CD4-positive, alpha-beta T cell treated with Interleukin-15 for 4 hours (primary cell): Measurements from ENCODE around the gene SPINK1.
"Not testable (repeated sequence)": the region's sequence is repeated elsewhere in the genome, so short reads cannot be mapped to it uniquely, and the experiment has no call there.

Experiments used
- DNase-seq: peaks from one replicate; pipeline ENCODE4 v3.0.0-alpha.2; 2020; ENCODE audit warnings: low spot score

Gene SPINK1, protein sequence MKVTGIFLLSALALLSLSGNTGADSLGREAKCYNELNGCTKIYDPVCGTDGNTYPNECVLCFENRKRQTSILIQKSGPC

GRCh38 chr5:147831465-147831864 is at the start of gene SPINK1:
SPINK1 (minus strand) TSS chr5:147831671; CDS start chr5:147831577, 94 bp downstream.
- no peak for DNase-seq

GRCh38 chr5:147880487-147880886 is 49.0 kb upstream of the SPINK1 start:
- no peak for DNase-seq

DNA sequence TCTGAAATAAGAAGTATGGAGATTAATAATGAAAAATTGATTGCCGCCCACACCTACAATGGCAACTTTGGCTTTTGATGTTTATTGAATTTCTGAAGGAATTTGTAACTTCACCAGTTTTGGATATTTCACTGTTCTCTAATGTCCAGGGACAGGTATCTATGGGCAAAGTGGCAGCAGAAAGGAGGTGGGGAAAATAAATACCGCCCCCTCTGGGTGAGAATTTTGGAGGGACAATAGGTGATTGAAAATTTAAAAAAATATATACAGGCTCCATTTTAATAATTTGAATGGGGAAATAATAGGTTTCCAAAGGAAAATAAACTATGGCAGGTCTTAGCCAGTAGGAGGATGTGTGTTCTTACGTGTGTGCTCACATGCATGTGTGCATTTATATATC is 48.3 kb upstream of the SPINK1 start:
- DNase-seq = no peak

GRCh38 chr5:147878066-147878759 is 46.7 kb upstream of the SPINK1 start, which contains the start of gene SCGB3A2:
SCGB3A2 (plus strand) TSS chr5:147878711; CDS start chr5:147878804, 93 bp downstream.
- no peak for DNase-seq

DNA sequence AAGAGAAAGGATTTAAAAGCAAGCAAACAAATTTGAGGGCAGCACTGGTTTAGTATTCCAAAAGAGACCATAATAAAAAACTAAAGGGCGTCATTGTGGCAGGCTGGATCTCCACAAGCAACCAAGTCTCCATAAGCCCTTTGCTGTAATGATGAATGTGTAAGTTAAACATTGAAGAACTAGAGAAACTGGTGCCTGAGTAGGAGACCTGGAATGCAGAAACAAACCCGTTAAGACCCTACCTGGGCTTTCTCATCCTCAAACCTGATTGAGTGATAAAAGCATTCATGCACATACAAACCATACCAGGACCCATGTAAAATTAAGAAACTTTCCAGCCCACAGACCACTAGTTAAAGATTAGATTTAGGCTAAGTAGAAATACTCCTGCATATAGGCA is 45.2 kb upstream of the SPINK1 start:
- no peak for DNase-seq

DNA sequence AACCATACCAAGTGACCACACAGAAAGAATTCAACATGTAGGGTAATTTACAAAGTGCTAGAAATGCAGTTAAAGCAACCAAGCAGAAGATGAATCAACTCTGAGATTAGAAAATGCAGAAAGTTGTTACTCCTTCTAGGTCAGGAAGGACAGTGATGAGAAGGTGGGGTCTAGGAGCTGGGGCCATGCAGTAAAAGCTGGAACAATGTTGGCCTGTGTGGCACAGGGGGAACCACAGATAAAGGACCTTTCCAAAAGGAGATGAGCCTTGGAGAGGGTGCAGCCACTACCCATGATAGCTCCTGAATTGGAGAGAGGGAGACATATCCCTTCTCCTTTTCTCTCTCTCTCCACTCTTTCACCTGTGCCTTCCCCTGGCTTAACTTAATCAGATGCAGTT is 44.7 kb upstream of the SPINK1 start:
- DNase-seq = no peak

DNA sequence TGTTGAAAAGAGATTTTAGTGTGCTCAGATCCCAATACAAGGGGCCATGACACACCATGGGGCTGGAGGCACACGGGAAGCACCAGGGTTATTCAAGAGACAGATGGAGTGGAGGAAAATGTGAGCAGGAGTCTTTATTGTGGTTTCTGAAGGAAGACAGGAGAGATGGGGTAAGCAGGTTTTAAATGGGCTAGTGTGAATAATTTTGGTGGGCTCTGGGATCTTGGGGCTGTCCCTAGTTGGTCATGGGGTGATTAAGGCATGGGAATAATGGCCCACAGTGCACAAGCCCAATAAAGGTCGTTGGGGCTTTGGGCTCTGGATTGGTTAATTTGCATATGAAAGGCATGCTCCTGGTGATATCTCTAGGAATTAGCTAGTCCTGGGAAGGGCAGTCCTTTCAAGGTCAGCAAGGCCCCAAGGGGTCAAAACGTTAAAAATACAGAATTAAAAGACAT is 43.5 kb upstream of the SPINK1 start:
- DNase-seq = no peak

DNA sequence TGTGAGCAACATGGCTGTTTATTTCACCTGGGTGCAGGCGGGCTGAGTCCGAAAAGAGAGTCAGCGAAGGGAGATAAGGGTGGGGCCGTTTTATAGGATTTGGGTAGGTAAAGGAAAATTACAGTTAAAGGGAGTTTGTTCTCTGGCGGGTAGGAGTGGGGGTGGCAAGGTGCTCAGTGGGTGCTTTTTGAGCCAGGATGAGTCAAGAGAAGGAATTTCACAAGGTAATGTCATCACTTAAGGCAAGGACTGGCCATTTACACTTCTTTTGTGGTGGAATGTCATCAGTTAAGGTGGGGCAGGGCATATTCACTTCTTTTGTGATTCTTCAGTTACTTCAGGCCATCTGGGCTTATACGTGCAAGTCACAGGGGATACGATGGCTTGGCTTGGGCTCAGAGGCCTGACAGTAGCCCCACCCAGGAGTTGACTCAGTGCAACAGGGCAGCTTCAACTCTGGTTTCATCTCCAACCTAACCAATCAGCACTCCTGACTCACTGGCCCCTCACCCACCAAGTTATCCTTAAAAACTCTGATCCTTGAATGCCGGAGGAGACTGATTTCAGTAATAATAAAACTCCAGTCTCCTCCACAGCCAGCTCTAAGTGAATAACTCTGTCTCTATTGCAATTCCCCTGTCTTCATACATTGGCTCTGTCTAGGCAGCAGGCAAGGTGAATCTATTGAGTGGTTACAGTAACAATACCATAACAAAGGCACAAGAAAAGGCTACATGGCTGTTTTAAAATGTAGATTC is 42.8 kb upstream of the SPINK1 start:
- DNase-seq = not testable (repeated sequence)

GRCh38 chr5:147872744-147873435 is 41.4 kb upstream of the SPINK1 start:
- not testable (repeated sequence) for DNase-seq

GRCh38 chr5:147871980-147872549 is 40.6 kb upstream of the SPINK1 start:
- not testable (repeated sequence) for DNase-seq

DNA sequence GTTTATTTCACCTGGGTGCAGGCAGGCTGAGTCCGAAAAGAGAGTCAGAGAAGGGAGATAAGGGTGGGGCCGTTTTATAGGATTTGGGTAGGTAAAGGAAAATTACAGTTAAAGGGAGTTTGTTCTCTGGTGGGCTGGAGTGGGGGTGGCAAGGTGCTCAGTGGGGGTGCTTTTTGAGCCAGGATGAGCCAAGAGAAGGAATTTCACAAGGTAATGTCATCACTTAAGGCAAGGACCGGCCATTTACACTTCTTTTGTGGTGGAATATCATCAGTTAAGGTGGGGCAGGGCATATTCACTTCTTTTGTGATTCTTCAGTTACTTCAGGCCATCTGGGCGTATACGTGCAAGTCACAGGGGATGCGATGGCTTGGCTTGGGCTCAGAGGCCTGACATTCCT is 38.4 kb upstream of the SPINK1 start:
- not testable (repeated sequence) for DNase-seq

- DNase-seq = no peak
These were observed 37.6 kb upstream of the SPINK1 start for GRCh38 chr5:147869112-147869511.

DNA sequence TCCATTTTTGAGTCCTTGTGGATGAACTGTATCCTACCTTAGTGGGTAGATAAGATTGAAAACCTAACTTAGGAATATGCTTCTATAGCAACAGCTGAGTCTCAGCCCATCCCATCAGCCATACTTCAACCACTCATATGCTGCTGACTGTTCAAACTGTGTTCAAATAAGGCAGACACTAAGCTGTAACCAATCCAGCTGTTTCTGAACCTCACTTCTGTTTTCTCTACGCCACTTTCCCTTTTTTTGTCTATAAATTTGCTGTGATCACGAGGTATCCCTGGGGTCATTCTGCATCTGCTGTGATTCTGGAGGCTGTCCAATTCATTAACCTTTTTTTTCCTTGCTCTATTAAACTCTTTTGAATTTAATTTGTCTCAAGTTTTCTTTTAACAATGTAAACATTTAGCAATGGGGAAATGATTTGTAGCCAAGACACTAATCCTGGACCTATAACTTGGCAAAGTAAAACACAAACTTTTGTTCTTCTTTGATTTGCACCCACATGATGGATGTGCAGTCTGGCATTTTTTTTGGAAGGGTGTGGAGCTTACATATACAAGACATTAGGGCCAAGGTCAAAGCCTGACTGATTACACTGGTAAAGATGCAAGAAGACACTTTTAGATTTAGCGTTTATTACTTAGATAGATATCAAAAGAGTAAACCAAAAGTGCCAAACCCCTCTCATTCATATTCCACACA is 32.1 kb upstream of the SPINK1 start:
- DNase-seq = no peak

- no peak for DNase-seq
These were observed 29.2 kb upstream of the SPINK1 start for GRCh38 chr5:147860641-147861025.

- no peak for DNase-seq
These were observed 28.6 kb upstream of the SPINK1 start for GRCh38 chr5:147859962-147860640.

DNA sequence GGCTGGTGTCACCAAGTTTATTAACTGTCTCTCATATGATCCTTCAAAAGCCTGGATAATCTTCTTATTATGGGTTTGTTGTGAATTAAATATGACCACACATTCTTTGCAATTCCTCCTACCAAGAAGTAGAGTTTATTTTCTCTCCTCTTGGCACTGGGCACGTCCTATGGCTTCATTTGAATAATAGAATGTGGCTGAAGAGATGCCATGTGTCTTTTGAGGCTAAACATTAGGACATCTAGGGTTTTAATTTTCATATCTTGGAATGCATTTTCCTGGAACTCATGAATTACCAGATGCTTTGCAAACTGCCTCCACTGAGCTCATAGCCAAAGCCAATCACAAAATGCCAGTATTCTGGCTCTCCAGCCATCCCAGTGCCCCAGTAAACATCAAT is 27.1 kb upstream of the SPINK1 start:
- no peak for DNase-seq

DNA sequence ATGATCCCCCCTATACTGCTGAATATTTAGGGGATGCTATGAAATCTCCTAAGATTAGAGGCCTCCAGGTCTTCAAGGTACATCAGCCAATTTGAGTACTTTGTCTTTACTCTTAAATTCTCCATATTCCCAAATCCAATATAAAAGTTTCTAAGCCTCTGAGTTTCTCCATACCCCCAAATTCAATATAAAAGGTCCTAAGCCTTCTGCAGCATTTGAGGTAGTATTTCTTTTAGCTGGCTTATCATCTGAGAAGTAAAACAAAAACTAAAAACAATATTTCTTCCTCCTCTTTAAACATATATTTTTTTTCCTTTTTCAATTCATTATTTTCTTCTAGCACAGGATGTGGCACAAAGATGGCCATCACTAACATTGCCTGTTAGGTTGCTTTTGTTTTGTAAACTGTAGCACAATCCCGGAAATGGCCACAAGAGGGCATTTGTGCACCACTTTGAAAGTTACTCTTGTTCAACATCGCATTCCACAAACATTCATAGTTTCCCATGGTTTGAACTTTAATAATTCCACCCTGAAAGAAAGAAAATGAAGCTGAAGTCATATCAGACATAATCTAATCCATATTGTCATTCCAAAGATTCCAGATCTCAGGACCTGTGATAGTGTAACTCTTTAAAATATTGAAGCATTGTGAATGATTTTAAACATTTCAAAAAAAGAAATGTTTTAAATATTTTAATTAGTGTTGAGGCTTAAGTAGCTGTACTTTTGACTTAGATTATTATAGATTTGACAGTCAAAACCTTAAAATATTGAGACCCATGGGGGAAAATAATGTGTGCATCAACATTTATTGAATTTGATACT is 26.0 kb upstream of the SPINK1 start:
- DNase-seq = peak; percentile 34

GRCh38 chr5:147856801-147857200 is 25.3 kb upstream of the SPINK1 start:
- no peak for DNase-seq

DNA sequence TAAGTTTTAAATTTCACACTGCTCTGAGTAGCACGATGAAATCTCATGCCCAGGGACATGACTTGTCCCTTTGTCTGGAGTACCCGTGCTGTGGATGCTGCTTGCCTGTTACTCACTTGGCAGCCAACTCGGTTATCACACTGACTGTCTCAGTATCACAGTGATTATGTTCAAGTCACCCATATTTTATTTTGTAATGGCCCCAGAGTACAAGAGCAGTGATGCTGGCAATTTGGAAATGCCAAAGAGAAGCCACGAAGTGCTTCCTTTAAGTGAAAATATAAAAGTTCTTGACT is 24.3 kb upstream of the SPINK1 start:
- no peak for DNase-seq
